Amygdala (tissue), 56 donors: ENCODE results near the gene BTBD9.
"Not testable (repeated sequence)": the region's sequence is repeated elsewhere in the genome, so short reads cannot be mapped to it uniquely, and the experiment has no call there.

Experiments used
- DNase-seq, 56 donors: peaks; one replicate each; lab custom pipeline; 2025; lab: John Stamatoyannopoulos, UW

BTBD9 gene

GRCh38 chr6:38445336-38445735 lies 194.4 kb downstream of the BTBD9 start:
- DNase-seq, result no peak

- peak in 3 of 56 donors; percentile 1 to 8 (median 2) for DNase-seq
Observed at GRCh38 chr6:38443352-38444144, 196.2 kb downstream of the BTBD9 start.

GRCh38 chr6:38438097-38438496 lies 201.6 kb downstream of the BTBD9 start:
- no peak for DNase-seq

- no peak for DNase-seq
Observed at GRCh38 chr6:38436726-38437465, 202.8 kb downstream of the BTBD9 start.

- no peak for DNase-seq
Observed at GRCh38 chr6:38435330-38435729, 204.4 kb downstream of the BTBD9 start.

- DNase-seq, result no peak
Observed at GRCh38 chr6:38434051-38434450, 205.7 kb downstream of the BTBD9 start.

GRCh38 chr6:38432479-38432878 lies 207.2 kb downstream of the BTBD9 start:
- DNase-seq, result no peak

- no peak for DNase-seq
Observed at GRCh38 chr6:38432079-38432478, 207.7 kb downstream of the BTBD9 start.

- DNase-seq, result no peak
Observed at GRCh38 chr6:38429546-38429945, 210.2 kb downstream of the BTBD9 start.

- no peak for DNase-seq
Observed at GRCh38 chr6:38427492-38428210, 212.1 kb downstream of the BTBD9 start.

- not testable (repeated sequence) for DNase-seq
Observed at GRCh38 chr6:38425788-38426488, 213.8 kb downstream of the BTBD9 start.

- no peak for DNase-seq
Observed at GRCh38 chr6:38423746-38424145, 216.0 kb downstream of the BTBD9 start.

GRCh38 chr6:38420207-38420606 lies 219.5 kb downstream of the BTBD9 start:
- no peak for DNase-seq

GRCh38 chr6:38417521-38417920 lies 222.2 kb downstream of the BTBD9 start:
- DNase-seq, result no peak

- DNase-seq, result no peak
Observed at GRCh38 chr6:38415231-38416005, 224.3 kb downstream of the BTBD9 start.

- DNase-seq, result peak in 22 of 56 donors; percentile 1 to 50 (median 8)
Observed at GRCh38 chr6:38413102-38413800, 226.5 kb downstream of the BTBD9 start.

GRCh38 chr6:38407192-38407591 lies 232.5 kb downstream of the BTBD9 start:
- no peak for DNase-seq

GRCh38 chr6:38406096-38406495 lies 233.6 kb downstream of the BTBD9 start:
- DNase-seq, result no peak

GRCh38 chr6:38404900-38405556 lies 234.7 kb downstream of the BTBD9 start:
- no peak for DNase-seq
